ENCODE measurements around the gene RGS12. TPM values are rescaled to one million over a fixed set of nuclear protein-coding genes. Genes with fewer than 3 reads are reported as not detected.
A peak's percentile ranks its signal among the peaks of the same experiment; 100 is the strongest.

RGS12 gene
- total and polyA plus RNA-seq, 5 experiments from 2014 or later, result 1.2 to 2.6 (median 2.0) TPM

- Mint-ChIP-seq H3K4me1 (peaks cover 12 to 17% (median 14%) of the 10 kb centered on the region in 4 donors), H3K27me3 (peaks cover 15 to 52% (median 18%) of the 10 kb centered on the region in 5 donors), H3K27ac (no peak overlapping the region), H3K36me3 (no peaks in the 10 kb centered on the region), H3K4me3 (no peak overlapping the region), H3K9me3 (no peaks in the 10 kb centered on the region)
- DNase-seq (no peak), ATAC-seq (no peak)
- POLR2A ChIA-PET, result no interaction called here
These were observed 4.2 kb upstream of the RGS12 start for GRCh38 chr4:3288571-3289094.

- H3K9me3 Mint-ChIP-seq, result no peaks in the 10 kb centered on the region
- H3K4me3 Mint-ChIP-seq, result peak overlapping the region in 6 of 10 donors; percentile 7 to 52 (median 20)
- POLR2A ChIA-PET, result no interaction called here
- peaks cover 13 to 45% (median 18%) of the 10 kb centered on the region in 5 donors for H3K27me3 Mint-ChIP-seq
- DNase-seq, result no peak
- H3K4me1 Mint-ChIP-seq, result peaks cover 15 to 27% (median 24%) of the 10 kb centered on the region in 4 donors
- H3K36me3 Mint-ChIP-seq, result no peaks in the 10 kb centered on the region
- H3K27ac Mint-ChIP-seq, result no peak overlapping the region
- ATAC-seq, result no peak
These were observed 2.3 kb upstream of the RGS12 start for GRCh38 chr4:3290476-3290875.

DNA sequence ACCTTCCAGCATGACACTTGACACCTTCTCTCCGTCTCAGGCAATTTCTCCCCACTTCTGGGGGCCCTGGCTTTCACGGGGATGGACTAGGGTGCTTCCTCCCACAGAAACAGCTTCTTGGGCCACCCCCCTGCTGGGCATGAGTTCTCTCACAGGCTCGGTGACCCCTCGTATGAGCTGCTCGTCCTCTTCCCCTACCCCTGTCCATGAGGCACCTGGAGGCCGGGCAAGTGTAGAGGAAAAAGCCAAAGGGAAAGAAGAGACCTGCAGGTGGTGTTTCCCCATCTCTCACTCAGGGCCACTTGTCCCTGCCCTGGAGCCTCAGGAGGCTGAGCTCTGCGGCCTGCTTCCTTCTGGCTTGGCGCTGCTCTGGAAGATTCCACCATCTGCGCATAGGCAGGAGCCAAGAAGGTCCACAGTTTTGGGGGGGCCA is 1.9 kb upstream of the RGS12 start:
- ATAC-seq (no peak), DNase-seq (no peak)
- Mint-ChIP-seq H3K27me3 (peaks cover 13 to 41% (median 18%) of the 10 kb centered on the region in 5 donors), H3K9me3 (no peaks in the 10 kb centered on the region), H3K4me3 (peak overlapping the region in 6 of 10 donors; percentile 7 to 52 (median 22)), H3K27ac (no peak overlapping the region), H3K36me3 (no peaks in the 10 kb centered on the region), H3K4me1 (peaks cover 15 to 27% (median 21%) of the 10 kb centered on the region in 4 donors)
- POLR2A ChIA-PET, result interaction anchor here (0.7 kb wide), 1 partner anchor 201 kb away, joined by 8 read pairs; no protein-coding TSS in a partner anchor

GRCh38 chr4:3291411-3291968 is 1.3 kb upstream of the RGS12 start:
- peaks cover 12 to 36% (median 18%) of the 10 kb centered on the region in 5 donors for H3K27me3 Mint-ChIP-seq
- POLR2A ChIA-PET, result interaction anchor here (0.7 to 1.3 kb wide), 2 partner anchors 12 to 201 kb away, joined by 5 to 8 read pairs; no protein-coding TSS in a partner anchor

GRCh38 chr4:3291969-3292570 is 751 bp upstream of the RGS12 start:
- ATAC-seq (peak; percentile 3 to 32), DNase-seq (peak in 2 of 10 donors; percentile 18 to 23)
- peaks cover 0 to under 1% (median 0%) of the 10 kb centered on the region in 9 donors for H3K9me3 Mint-ChIP-seq
- H3K4me1 Mint-ChIP-seq, result peaks cover 14 to 27% (median 18%) of the 10 kb centered on the region in 4 donors
- no peaks in the 10 kb centered on the region for H3K36me3 Mint-ChIP-seq
- peak overlapping the region; percentile 85 to 97 (median 90) for H3K4me3 Mint-ChIP-seq
- H3K27me3 Mint-ChIP-seq, result peaks cover 8 to 31% (median 12%) of the 10 kb centered on the region in 5 donors
- peak overlapping the region in 9 of 10 donors; percentile 33 to 85 (median 72) for H3K27ac Mint-ChIP-seq
- POLR2A ChIA-PET, result interaction anchor here (1.3 kb wide), 1 partner anchor 11 kb away, joined by 5 read pairs; no protein-coding TSS in a partner anchor

More at GRCh38 chr4:3291411-3291968, 1.3 kb upstream of the RGS12 start:
- H3K4me3 Mint-ChIP-seq, result peak overlapping the region; percentile 85 to 97 (median 90)
- H3K4me1 Mint-ChIP-seq, result peaks cover 14 to 27% (median 18%) of the 10 kb centered on the region in 4 donors
- H3K27ac Mint-ChIP-seq, result peak overlapping the region in 9 of 10 donors; percentile 33 to 85 (median 72)
- H3K36me3 Mint-ChIP-seq, result no peaks in the 10 kb centered on the region
- H3K9me3 Mint-ChIP-seq, result no peaks in the 10 kb centered on the region
- ATAC-seq (no peak), DNase-seq (no peak)

GRCh38 chr4:3293401-3294391 is 875 bp downstream of the RGS12 start:
- Mint-ChIP-seq H3K27me3 (peaks cover 8 to 26% (median 17%) of the 10 kb centered on the region in 5 donors), H3K9me3 (peaks cover 2 to 16% (median 10%) of the 10 kb centered on the region in 9 donors), H3K36me3 (peaks cover 0 to 13% (median 10%) of the 10 kb centered on the region in 3 donors), H3K4me3 (peak overlapping the region; percentile 31 to 86 (median 75)), H3K4me1 (peaks cover 14 to 36% (median 19%) of the 10 kb centered on the region in 4 donors), H3K27ac (peak overlapping the region in 5 of 10 donors; percentile 10 to 94 (median 56))
- DNase-seq, result peak in 2 of 10 donors; percentile 16 to 27
- POLR2A ChIA-PET, result no interaction called here
- ATAC-seq, result no peak

DNA sequence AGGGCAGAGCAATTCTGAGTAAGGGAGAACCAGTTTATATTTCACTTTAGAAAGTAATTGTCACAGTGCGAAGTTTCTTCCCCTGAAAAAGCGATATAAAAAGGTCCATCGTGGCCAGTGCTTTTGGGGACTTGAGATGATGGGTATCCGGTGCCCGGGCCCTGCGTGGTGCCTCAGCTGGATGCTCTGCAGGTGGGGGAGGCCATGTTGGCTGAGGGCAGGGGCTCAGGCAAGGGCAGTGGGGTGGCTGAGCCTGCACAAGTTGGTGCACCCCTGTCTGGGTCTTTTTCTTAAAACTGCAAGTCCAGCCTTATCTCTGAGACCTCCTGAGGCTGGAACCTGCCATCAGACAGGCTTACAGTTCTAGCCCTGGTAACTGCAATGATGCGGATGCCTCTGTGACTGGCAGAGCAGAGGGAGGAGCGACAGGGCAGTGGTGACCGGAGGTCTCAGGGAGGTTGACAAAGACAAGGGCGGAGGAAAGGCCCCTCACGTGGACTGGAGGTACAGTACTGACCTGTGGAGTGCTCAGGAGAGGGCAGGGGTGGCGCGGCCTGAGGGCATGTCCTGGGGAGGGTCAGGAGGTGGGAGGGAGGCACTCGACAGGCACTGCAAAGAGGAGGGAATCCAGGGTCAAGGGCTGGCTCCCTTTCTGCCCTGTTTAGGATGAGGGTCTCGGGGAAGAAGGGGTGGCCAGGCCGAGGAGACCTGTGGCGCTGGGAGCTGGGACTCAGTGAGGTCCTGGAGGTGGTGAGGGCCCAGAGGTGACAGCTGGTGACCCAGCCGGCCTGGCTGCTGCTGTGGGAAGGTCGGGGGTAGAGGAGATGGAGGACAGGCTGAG is 1.8 kb downstream of the RGS12 start:
- peak overlapping the region in 4 of 10 donors; percentile 31 to 86 (median 60) for H3K4me3 Mint-ChIP-seq
- peaks cover 0 to 16% (median 10%) of the 10 kb centered on the region in 3 donors for H3K36me3 Mint-ChIP-seq
- POLR2A ChIA-PET, result no interaction called here
- ATAC-seq (no peak), DNase-seq (no peak)
- H3K27me3 Mint-ChIP-seq, result peaks cover 5 to 22% (median 16%) of the 10 kb centered on the region in 5 donors
- peaks cover 16 to 44% (median 24%) of the 10 kb centered on the region in 4 donors for H3K4me1 Mint-ChIP-seq
- peaks cover 2 to 23% (median 12%) of the 10 kb centered on the region in 9 donors for H3K9me3 Mint-ChIP-seq
- H3K27ac Mint-ChIP-seq, result peak overlapping the region in 2 of 10 donors; percentile 11 to 68

- DNase-seq (no peak), ATAC-seq (no peak)
- Mint-ChIP-seq H3K9me3 (peaks cover 2 to 23% (median 12%) of the 10 kb centered on the region in 9 donors), H3K27ac (no peak overlapping the region), H3K27me3 (peaks cover 3 to 22% (median 8%) of the 10 kb centered on the region in 5 donors), H3K4me1 (peaks cover 20 to 58% (median 33%) of the 10 kb centered on the region in 4 donors), H3K36me3 (peaks cover 0 to 16% (median 10%) of the 10 kb centered on the region in 3 donors), H3K4me3 (peak overlapping the region in 1 of 10 donors; percentile 11)
- POLR2A ChIA-PET, result interaction anchor here (0.7 kb wide), 1 partner anchor 880 kb away, joined by 3 read pairs; no protein-coding TSS in a partner anchor
These were observed 3.2 kb downstream of the RGS12 start for GRCh38 chr4:3295837-3296624.

- no peak overlapping the region for H3K4me3 Mint-ChIP-seq
- POLR2A ChIA-PET, result interaction anchor here (0.6 kb wide), 1 partner anchor 200 kb away, joined by 5 read pairs; no protein-coding TSS in a partner anchor
These were observed 3.8 kb downstream of the RGS12 start for GRCh38 chr4:3296651-3297050.

GRCh38 chr4:3297066-3297859 is 4.4 kb downstream of the RGS12 start:
- DNase-seq (no peak), ATAC-seq (no peak)
- Mint-ChIP-seq H3K27me3 (peaks cover 0 to 13% (median 2%) of the 10 kb centered on the region in 5 donors), H3K4me3 (no peak overlapping the region), H3K36me3 (peaks cover 0 to 16% (median 10%) of the 10 kb centered on the region in 3 donors), H3K9me3 (peaks cover 2 to 23% (median 12%) of the 10 kb centered on the region in 9 donors), H3K4me1 (peaks cover 23 to 62% (median 38%) of the 10 kb centered on the region in 4 donors), H3K27ac (peak overlapping the region in 1 of 10 donors; percentile 65)
- POLR2A ChIA-PET, result interaction anchor here (0.6 kb wide), 1 partner anchor 199 kb away, joined by 5 read pairs; no protein-coding TSS in a partner anchor

More at GRCh38 chr4:3296651-3297050, 3.8 kb downstream of the RGS12 start:
- DNase-seq (no peak), ATAC-seq (no peak)
- Mint-ChIP-seq H3K27ac (peak overlapping the region in 1 of 10 donors; percentile 65), H3K4me1 (peaks cover 22 to 61% (median 36%) of the 10 kb centered on the region in 4 donors), H3K27me3 (peaks cover 1 to 17% (median 5%) of the 10 kb centered on the region in 5 donors), H3K9me3 (peaks cover 2 to 23% (median 12%) of the 10 kb centered on the region in 9 donors), H3K36me3 (peaks cover 0 to 16% (median 10%) of the 10 kb centered on the region in 3 donors)
